GM19467 (cell line): Measurements from ENCODE around the gene SMC3.
"Not testable (repeated sequence)": the region's sequence is repeated elsewhere in the genome, so short reads cannot be mapped to it uniquely, and the experiment has no call there.

Source experiments
- ATAC-seq: cut with Tn5 transposase; IDR thresholded peaks from one replicate; pipeline ENCODE4 v1.9.1; 2021; ENCODE audit warnings: mild to moderate bottlenecking, moderate library complexity; ENCODE audit not compliant: unreplicated experiment

SMC3 gene

DNA sequence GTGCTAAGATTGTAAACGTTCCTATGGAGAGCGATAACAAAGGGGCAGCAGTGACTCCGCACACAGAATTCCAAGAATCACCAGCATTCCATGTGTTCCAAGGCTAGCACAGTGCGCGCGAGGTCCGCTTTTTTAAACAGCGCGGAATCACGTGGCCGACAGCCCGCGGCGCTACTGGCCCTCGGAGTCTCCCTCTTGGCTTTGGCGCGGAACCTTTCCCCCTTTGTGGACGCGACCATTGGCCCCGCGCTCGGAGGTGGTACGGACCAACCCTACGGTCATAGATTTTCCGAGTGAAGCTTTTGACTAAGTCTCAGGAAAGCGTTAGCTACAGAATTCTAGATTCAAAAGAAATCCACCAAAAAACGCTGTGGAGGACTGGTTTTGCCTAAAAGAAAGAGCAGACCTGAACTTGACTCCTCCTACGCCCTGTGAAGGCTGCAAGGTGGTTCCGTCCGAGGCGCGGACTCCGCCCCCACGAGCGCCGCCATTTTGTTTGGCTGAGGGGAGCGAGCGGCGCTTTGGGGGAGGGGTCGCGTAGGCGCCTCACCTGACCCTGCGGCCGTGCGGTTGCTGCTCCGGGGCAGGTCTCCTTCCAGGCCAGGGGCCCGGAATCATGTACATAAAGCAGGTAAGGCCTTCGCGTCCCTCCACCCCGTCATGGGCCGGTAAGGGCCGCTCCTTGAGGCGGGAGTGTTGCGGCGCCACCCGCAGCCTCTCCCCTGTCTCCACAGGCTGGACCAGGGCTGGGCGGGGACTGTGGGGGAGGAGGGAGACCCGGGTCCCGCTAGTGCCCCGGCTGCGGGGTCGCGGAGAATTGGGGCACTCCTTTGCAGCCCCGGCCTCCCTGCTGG is at the start of gene SMC3:
SMC3 (plus strand) TSS at position 495 of the 854 bp plus-strand sequence; CDS start at position 617, 122 bp downstream.
- peak; percentile 82 for ATAC-seq

DNA sequence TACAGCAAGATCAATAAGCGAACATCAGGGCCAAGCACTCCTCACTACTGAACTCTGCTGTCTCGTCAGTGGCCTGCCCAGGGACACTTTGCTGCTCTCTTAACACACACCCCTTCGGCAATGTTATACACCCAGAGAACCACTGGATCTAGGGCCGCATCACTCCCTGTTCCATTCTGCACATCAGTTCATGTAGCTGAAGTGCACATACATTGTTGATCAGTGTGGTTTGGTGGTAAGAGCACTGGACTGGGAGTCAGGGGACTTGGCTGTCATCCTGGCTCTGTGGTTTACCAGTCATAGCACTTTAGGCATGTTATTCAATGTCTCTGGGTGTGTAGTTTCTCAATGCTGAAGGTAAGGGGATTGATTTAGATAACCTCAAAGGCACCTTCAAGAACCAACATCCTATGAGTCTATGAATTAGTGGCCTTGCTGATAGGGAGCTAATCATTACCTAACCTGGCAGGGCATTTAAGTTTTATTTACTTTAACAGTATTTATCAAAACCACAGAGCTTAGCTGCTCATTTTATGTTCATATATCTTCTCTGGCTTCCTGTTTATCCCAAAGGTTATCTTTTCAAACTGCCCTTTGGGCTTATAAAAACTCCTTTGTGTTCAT is 45.0 kb upstream of the SMC3 start:
- ATAC-seq, result no peak

DNA sequence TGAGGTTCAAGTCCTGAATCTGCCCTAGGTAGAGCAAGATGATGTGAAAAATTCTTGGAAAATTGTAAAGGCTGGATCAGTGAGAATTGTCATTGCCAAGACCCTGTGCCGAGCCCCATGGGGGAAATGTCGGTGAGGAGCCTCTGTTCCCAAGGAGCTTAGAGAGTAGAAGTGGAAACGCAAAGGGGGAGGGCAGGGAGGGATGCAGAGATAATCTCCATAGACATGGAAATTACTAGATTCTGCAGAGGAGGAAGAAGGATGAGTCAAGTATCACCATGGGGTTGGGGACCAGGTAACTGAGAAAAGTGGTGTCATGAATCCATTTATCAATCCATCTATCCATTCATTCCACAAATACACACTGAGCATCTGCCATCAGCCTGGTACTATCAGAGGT is 43.8 kb upstream of the SMC3 start:
- ATAC-seq, result no peak

DNA sequence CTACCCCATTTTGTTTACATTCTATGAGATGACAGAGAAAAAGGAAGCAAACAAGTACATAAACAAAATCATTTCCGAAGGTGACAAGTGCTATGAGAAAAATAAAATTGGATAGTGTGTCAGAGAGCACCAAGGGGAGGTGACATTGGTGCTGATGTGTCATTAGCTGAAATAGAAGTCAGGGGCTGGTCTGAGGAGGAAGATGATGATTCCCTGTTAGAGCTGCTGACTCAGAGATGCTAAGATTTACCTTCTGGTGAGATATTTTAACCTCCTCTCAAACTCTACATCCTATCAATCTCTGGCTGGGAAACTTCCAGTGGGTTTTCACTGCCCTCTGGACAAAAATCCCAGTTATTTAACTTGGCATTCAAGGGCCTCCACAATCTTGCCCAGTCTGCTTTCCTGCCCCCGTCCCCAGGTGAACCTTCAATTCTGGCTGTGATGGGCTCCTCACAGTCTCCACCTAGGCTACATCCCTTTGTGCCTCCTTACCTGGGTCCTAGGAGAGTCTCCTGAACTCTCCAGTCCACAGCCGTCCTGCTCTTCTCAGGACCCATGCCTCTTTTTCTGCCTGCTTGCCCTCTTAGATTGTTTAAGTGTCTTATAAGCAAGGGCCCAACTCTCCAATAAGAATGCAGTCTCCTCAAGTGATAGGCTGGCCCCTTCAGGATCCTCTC is 43.2 kb upstream of the SMC3 start:
- ATAC-seq, result no peak

DNA sequence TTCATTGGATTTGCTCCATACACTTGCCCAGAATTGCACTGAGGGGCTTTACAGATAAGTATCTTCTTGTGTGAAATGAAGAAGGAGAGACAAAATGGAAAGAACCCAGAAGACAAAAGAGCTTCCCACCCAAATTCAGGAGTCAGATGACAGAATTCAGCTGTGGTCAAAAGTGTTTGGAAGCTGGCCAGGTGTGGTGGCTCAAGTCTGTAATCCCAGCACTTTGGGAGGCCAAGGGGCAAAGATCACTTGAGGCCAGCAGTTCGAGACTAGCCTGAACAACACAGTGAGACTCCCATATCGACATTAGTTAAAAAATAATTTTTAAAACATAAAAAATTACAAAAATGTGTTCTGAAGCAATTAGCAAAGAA is 42.6 kb upstream of the SMC3 start:
- ATAC-seq, result no peak

DNA sequence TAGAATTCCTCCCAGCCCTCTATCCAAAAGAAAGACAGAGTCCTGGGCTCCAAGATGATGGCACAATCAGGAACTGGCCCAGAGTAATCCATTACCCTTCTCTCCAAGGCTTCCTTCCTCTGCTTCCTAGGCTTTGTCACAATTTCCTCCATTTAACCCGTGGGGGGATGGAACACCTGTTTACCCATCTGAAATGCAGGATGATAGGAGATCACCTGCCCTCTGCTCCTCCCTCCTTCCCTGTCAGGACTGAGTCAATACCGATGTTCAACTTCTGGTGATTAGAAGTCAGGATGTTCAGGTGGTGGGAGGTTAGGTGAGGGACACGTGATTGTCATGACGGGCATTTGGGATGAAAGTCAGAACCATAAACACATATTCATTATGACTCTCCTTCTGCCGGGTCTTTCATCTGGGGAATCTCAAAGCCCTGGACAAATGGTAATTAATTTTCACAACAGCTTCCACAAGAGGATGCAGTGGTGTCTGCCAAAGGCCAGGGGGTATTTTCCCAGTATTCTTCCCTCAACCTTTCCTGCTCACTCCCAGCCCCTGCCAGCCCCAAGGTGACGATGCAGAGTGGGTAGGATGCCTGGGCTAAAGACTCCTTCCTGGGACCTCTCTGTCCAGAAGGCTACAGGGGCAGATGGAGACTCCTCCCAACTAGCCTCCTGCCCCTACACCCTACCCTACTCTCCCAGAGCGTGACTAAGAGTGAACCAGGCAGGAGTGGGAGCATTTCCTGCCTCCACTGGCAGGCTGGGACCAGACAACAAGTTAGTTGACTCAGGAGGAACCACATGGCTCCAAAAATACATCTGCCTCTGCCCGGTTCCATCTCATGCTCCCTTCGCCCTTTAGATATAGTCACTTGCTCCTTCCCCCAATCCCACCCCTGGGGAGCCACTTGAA is 41.9 kb upstream of the SMC3 start:
- no peak for ATAC-seq

DNA sequence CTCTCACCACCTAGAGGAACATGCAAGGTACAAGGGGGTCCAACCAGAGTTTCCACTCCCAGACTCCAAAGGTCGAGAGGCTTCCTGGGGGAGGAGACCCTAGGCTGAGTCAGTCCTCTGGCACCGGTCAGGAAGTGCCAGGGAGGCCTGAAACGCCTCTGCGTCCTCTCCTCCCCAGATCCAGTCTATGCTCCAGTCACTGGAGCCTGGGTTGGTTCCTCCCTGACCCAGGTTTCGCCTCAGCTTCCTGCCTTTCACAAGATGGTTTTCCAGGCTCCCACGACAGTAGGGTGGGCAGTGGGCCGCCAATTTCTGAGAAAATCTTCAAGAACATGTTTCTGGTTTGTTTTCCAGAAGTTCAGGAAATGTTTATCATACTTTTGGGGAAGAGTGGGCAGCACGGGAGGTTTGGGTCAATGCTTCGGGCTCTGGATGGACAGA is 39.7 kb upstream of the SMC3 start:
- no peak for ATAC-seq

DNA sequence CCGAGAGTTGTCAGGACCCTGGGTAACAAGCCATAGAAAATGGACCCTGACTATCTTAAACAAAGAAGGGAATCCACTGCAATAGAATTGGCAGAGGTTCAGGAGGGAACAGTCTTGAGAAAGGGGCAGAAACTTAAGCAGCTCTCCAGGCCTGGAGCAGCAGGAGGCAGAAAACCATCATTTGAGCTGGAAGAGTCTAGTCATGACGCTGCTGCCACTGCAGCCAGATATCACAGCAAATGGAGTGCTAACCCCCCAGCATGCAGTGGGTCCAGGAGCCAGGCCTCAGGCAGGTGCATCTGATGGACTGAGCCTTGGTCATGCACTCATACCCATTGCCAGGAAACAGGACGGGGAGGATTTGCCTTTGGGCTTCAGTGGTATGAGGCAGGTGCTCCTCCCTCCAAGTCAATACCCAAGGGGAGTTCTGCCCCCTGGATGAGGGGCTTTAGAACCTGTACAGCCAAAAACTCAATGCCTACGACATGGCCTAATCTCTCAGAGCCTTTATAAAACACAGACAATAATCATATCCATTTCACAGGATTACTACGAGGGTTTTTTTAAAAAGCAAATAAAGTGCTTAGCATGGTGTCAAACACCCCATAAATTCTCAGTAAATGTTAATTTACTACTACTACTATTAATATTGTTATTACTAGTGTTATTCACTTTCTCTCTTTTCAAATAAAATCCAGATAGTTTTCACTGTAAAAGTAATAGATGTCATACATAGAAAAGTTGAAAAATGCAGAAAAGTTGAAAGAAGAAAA is 39.1 kb upstream of the SMC3 start:
- ATAC-seq, result no peak

DNA sequence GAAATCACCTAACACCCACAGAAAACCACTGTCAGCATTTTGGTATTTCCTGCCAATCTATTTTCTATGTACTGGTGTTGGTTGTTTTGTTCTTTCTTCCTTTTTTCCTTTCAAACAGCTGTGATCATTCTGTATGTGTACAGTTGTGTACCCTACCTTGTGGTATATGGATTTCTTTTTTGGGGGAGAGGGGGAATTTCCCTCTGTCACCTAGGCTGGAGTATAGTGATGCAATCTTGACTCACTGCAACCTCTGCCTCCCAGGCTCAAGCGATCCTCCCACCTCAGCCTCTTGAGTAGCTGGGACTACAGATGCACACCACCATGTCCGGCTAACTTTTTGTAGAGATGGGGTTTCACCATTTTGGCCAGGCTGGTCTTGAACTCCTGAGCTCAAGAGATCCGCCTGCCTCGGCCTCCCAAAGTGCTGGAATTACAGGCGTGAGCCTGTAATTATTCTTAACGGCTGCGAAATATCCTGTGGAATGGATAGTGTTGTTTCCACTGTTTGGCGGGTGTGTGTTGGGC is 38.4 kb upstream of the SMC3 start:
- not testable (repeated sequence) for ATAC-seq

DNA sequence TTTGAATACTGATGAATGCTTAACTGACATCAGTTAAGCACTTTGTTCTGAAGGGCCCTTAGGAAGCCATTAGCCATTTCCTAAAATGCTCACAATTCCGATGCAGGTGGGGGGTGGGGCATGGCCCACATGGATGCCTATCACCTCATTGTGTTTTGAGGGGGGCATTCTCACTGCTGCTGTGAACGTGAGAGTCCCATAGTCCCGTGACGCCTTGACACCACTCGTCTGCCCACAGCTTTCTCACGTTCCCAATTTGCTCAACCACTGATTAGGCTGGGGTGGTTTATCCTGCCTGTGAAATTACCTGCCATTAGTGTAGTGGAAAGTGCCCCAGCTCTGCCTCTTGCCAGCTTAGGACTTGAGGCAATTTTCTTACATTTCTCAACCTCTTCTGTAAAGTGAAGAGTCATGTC is 37.9 kb upstream of the SMC3 start:
- no peak for ATAC-seq

DNA sequence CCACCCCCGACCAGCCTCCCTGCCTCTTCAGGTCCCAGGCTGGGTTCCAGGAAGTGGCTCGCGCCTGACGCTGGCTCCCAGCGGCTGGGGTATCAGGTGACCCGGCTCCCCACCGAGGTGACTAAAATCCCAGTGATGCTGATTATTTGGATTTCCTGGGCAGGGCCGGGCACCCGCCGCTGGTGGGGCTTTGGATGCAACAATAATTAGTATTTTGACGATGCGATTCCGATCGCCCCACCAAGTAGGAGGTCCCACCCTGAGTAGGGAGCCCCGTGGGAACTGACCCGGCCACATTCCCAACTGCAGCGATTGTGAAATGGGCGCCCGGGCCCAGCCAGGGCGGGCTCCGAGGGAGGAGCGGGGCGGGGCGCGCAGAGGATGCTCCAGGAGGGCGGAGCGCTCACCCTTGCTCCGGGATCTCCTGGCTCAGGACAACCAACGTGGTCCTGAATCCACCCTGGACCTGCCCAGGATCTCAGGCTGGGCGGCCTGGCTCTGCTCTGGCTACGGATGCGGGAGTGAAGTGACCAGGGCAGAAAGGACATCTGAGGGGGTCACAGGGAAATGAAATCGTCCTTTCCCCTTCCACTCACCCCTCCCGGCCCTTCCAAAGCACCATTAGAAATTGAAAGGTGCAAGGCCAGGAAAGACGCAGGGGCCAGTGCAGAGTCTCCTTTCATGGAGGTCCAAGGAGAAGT is 37.2 kb upstream of the SMC3 start:
- no peak for ATAC-seq

DNA sequence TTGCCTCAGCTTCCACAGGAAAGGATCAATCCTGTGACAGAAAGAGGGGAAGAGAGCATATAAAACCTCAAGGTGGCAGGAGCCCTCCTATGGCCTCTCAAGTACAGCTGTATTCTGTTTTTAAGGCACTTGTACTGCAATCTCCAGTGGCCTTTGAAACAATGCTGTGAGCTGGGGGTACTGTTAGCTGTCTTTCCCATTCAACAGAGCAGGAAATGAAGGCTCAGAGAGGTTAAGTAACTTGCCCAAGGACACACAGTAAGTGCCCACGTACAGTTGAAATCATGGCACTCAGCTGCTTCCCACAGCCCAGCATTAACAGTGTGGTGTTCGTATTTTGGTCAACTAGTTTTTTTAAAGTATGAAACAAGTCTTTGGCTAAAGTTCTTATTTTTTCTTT is 35.8 kb upstream of the SMC3 start:
- no peak for ATAC-seq

DNA sequence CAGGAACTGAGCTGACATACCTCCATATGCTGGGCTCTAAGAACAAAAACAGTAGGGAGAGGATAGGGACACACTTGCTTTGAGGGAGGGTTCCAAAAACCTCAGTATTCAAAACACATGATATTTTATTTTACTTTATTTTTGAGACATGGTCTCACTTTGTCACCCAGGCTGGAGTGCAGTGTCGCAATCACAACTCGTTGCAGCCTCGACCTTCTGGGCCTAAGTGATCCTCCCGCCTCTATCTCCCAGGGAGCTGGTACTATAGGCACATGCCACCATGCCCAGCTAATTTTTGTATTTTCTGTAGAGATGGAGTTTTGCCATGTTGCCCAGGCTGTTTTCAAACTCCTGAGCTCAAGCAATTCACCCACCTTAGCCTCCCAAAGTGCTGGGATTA is 34.9 kb upstream of the SMC3 start:
- ATAC-seq, result not testable (repeated sequence)

DNA sequence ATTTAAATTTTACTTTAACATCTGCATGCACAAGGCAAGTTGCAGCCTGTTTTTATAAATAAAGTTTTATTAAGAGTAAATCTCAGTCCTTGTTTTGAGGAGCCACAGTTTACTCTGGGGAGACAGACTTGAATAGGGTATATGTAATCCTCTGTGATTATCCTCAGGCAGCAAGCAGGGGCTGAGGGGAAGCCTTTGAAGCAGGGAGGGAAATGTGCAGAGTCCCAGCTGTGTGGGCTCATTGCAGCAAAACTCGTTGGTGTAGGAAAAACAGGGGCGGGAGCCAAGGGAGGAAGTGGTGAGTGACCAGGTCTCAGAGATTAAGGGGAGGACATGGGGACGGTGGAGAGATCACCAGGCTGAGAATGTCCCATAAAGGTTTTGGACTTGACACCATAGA is 34.3 kb upstream of the SMC3 start:
- ATAC-seq, result no peak

DNA sequence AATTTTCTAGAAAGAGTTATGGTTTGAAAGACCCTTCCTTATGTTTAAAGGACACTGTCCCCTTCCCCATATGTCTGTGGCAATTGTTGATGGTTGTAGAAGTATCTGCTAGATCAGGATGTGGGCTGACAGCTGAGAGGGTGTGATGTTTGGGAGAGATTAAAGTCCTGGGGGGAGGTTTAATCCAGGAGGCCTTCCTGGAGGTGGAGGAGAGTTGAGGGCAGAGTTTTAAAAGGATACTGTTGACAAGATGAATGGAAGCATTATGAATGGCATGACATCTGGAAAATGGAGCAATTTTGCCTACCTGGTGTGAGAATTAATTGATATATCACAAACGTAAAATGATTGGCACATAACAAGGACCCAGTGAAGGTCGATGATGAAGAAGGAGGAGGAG is 32.9 kb upstream of the SMC3 start:
- ATAC-seq, result no peak

DNA sequence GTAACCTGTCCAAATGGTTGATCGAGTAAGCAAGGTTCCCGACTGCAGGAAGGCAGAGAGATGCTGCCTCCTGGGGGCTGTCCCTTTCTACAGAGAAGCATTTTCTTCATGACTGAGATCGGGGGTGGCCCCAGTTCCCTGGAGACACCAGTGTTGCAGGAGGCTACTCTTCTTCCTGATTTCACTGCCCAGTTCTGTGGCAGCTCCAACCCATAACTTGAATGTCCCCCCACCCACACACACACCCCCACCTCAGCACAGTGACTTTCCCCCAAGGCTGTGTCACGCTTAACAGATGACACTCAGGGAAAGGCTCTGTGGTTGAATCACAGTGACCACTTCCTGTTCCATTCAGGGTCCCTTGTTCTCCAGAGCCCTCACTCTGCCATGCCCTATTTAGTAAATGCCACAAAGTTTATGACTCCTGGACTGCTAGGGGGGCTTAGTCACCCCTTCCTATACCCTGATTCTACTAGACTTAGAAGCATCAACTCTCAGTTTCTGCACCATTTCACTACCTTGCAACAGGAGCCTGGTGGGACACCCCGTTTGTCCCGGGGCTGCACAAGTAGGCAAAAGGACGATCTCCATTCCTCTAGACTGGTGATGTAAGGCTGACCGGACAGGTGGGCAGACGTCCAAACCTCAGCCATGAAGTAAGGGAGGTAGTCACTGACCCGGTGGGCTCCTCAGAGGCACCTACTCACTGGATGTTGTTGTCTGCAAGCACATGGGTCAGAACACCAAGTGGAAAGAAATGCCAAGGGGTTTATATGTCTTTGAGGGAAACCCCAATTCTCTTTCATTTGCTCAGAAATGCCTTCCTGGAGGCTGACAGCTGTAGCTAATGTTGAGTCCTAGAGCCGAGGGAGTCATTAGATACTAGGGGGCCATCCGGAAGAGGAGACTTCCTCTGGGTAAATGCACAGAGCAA is 31.3 kb upstream of the SMC3 start:
- peak; percentile 83 for ATAC-seq

DNA sequence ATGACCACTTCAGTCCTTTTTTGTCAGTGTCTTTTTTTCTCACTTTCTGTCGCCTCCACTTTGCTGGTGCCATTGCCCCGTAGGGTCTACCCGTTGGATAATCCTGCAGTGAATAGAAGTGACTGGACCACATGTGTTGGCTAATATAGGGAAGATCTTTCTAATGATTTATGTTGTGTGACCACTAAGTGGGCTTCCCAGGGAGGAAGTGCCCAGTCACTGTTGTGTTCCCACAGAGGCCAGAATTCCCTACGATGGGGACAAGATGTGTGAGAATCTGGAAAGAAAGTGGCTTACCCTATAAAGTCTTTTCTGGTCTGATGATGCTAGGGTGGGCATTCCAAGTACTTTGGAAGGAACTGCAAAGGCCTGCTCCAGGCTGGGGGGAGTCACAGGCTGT is 28.4 kb upstream of the SMC3 start:
- no peak for ATAC-seq

DNA sequence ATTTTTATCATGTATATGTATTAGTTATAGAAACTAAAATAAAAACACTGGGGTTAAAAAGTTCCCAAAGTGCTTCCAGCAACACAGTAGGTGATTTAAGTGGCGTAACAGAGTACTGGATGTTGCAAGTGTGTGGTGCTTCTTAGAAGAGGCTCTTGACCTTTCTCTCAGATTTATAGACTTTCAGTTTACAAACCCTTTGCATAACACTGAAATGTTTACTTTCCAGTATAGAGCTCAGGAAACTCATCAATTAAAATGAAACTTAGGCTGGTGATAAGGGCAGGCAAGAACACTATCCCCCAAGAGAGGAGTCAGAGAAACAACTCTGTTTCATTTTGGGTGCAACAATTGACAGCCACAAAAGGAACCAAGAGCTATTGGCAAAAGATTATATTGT is 27.5 kb upstream of the SMC3 start:
- no peak for ATAC-seq
